Stimulated activated naive CD8-positive, alpha-beta T cell treated with anti-CD3 and anti-CD28 coated beads, Interleukin-15, amount 100 ng/mL, for 72 hours (primary cell): ENCODE measurements around the gene GRAP2.
A peak's percentile ranks its signal among the peaks of the same experiment; 100 is the strongest.

ENCODE experiments used
- ATAC-seq: fragments of 150-1000 bp; cut with Tn5 transposase; 2 replicates; pipeline ENCODE4 v1.10.0; 2021; ENCODE audit warnings: mild to moderate bottlenecking, moderate library complexity
- DNase-seq, 2 donors: peaks; one replicate each; pipeline ENCODE4 v3.0.0; 2021 to 2022
- H3K27ac Mint-ChIP-seq, 2 donors: one replicate each; pipeline ENCODE4 v1.8.0; 2022; ENCODE audit warnings: mild to moderate bottlenecking in 2 of 2, mixed read lengths in 2 of 2, moderate library complexity in 2 of 2
- H3K27me3 Mint-ChIP-seq: one replicate; pipeline ENCODE4 v1.8.0; 2022; ENCODE audit warnings: mixed read lengths
- H3K4me1 Mint-ChIP-seq: one replicate; pipeline ENCODE4 v1.8.0; 2022; ENCODE audit warnings: mild to moderate bottlenecking, mixed read lengths
- H3K4me3 Mint-ChIP-seq, 2 donors: one replicate each; pipeline ENCODE4 v1.8.0; 2022; ENCODE audit warnings: mild to moderate bottlenecking in 2 of 2, mixed read lengths in 2 of 2, moderate library complexity in 1 of 2
- H3K9me3 Mint-ChIP-seq, 2 donors: one replicate each; pipeline ENCODE4 v1.8.0; 2022; ENCODE audit warnings: mixed read lengths in 2 of 2

GRAP2 gene

DNA sequence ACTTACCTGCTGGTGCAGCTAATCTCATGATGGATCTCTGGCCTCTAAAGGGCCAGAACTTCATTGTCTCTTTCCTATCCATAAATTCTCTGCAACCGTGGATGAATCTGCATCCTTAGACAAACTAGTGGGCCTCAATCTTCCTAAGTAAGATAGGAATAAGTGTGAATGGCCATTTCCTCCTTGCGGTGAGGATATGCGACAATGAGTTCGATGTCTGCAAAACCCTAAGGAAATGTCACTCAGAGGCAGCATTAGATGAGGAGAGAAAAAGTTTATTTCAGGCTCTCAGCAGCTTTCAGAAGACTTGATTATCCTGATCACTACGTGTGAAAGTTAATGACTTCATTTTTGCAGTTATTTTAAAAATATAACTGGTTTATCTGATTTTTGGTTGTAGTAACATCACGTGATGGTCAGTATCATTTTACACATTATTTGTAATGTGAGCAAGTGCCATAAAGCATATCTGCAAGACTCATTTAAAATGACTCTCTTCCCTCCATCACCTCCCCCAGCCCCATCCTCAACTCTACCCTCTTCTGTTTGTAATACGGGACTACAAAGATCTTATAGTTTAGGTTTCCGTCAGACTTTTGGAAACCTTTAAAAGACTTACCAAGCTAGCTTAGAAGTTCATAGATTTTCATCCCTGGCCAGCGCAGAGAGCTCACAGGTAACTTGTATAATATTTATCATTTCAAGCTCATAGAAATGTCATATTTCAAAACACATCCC, 10.2 kb downstream of the GRAP2 start:
- Mint-ChIP-seq H3K27me3 (no peaks in the 10 kb centered on the region), H3K4me1 (peaks cover 88% of the 10 kb centered on the region), H3K4me3 (peak overlapping the region; percentile 89 to 99), H3K9me3 (peaks cover 0 to 7% of the 10 kb centered on the region in 2 donors), H3K27ac (peak overlapping the region; percentile 97 to 99)
- DNase-seq = no peak
- ATAC-seq = no peak

DNA sequence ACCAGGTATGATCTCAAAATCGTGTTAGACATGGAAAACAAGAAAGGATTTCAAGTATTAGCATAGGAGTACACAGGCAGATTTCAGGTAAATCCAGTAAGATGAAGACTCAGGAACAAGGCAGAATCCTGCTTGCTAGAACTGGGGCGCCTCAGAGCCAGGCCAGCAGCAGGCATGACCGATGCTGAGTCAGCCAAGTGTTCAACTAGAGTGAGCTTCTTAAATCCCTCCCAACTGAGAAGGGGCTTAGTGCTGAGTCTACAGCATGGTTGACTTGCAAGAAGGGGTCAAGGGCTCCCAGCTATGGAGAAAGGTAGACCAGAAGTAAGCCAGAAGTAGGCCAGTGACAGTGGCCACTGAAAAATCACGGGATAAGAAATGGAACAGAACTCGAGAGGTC, 12.4 kb downstream of the GRAP2 start:
- Mint-ChIP-seq H3K27me3 (no peaks in the 10 kb centered on the region), H3K9me3 (peaks cover 0 to 7% of the 10 kb centered on the region in 2 donors), H3K4me3 (peak overlapping the region; percentile 89 to 99), H3K4me1 (peaks cover 92% of the 10 kb centered on the region), H3K27ac (peak overlapping the region; percentile 94 to 97)
- DNase-seq = no peak
- no peak for ATAC-seq

DNA sequence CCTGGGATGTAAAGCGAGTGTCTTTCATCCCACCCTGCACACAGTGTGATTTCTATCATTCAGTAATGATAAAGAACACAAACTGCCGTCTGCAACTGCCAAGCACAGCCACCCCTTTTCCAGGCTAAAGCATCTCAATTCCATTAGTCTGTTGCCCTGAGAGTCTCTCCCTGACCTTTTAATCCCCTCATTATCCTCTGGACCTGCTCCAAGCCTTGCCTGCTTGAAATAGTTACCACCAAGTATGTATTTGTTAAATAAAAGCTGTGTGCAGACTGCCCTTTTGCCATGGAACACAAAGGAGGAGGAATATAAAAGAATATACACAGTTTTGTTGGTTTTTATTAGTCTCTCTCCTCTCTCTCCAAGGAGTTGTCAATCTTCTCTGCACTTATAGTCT, 13.0 kb downstream of the GRAP2 start:
- no peaks in the 10 kb centered on the region for H3K27me3 Mint-ChIP-seq
- peak overlapping the region; percentile 89 to 99 for H3K4me3 Mint-ChIP-seq
- ATAC-seq = no peak
- peaks cover 86% of the 10 kb centered on the region for H3K4me1 Mint-ChIP-seq
- H3K27ac Mint-ChIP-seq = peak overlapping the region; percentile 2 to 78
- DNase-seq = no peak
- peaks cover 0 to 7% of the 10 kb centered on the region in 2 donors for H3K9me3 Mint-ChIP-seq

DNA sequence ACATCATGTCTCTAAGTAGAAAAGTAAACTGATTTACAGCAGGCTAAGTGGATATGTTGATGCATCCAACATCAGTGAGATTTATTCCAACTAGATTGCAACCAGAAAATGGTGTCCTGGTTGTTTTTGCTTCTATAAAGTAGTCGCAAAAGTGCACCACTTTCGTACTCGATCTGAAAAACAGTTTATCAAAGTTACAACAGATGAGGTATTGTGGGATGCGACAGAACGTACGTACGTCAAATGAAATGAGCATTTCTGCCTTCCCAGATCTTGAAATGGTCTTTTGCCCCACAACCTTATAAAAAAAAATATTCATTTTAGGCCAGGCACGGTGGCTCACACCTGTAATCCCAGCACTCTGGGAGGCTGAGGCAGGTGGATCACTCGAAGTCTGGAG, 13.7 kb downstream of the GRAP2 start:
- DNase-seq = no peak
- Mint-ChIP-seq H3K4me1 (peaks cover 84% of the 10 kb centered on the region), H3K27me3 (no peaks in the 10 kb centered on the region), H3K4me3 (peak overlapping the region; percentile 89 to 99), H3K9me3 (peaks cover 0 to 7% of the 10 kb centered on the region in 2 donors), H3K27ac (peak overlapping the region; percentile 72 to 78)
- no peak for ATAC-seq

DNA sequence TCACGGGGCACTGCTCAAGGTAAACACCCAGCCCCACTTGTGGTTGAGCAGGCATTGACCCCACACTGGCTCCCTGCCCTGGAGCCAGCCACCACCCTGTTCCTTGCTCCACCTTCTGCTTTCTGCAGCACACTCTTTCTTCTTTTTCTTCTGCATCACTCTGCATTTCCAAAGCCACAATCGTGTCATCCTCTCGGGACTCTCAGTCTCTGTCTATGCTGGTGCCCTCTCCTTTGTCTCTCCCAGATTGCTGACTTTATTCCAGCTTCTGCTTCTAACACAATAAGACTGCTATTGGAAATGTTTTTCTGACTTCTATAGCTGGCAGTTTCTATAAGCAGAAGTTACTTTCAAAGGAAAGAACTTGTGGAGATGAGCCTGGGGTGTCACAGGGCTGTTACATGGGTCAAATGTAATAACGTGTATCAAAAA, 14.4 kb downstream of the GRAP2 start:
- Mint-ChIP-seq H3K9me3 (no peaks in the 10 kb centered on the region), H3K4me1 (peaks cover 84% of the 10 kb centered on the region), H3K4me3 (peak overlapping the region; percentile 89 to 91), H3K27ac (peak overlapping the region; percentile 72 to 78), H3K27me3 (no peaks in the 10 kb centered on the region)
- DNase-seq (no peak), ATAC-seq (no peak)

DNA sequence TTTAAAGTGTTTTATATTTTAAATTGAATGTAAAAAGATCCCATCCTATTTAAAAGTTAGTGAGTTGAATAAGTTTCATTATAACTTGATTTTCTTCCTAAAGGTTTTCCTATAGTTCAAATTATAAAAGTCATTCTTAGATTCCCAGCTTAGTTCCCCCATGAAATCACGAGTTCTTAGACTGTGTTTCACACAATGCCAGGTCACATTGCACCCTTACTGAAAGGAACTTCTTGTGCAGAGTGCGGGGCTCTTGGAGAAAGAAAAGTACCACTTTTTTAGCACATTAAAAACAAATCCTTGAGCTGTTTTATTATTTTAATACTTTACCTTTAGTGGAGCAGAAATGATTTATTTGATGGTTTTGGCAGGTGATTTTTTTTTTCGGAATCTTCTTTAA, 15.6 kb downstream of the GRAP2 start:
- ATAC-seq = no peak
- no peak for DNase-seq
- H3K27ac Mint-ChIP-seq = peak overlapping the region; percentile 14 to 67
- H3K9me3 Mint-ChIP-seq = no peaks in the 10 kb centered on the region
- no peaks in the 10 kb centered on the region for H3K27me3 Mint-ChIP-seq
- H3K4me1 Mint-ChIP-seq = peaks cover 84% of the 10 kb centered on the region
- peak overlapping the region; percentile 47 to 91 for H3K4me3 Mint-ChIP-seq

DNA sequence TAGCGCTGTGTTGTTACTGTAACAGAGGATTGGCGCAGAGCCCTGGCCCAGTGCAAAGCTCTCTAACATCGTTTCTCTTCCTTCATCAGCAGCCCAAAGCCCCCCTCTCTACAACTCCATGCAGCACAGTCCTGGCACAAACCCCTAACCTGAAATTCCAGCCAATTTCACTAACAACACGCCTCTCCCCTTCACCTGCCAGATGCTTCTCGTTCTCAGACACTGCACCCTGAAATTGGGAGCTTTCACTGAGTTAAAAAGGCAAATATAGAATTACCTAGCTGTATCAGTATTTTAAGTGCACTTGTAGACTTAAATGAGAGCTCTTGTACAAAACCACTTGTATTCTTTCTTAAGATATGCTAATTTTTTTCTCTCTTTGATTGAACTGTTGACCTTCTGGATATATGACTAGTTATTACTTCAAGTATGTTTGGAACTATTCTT, 16.3 kb downstream of the GRAP2 start:
- peaks cover 84% of the 10 kb centered on the region for H3K4me1 Mint-ChIP-seq
- DNase-seq (no peak), ATAC-seq (no peak)
- no peaks in the 10 kb centered on the region for H3K27me3 Mint-ChIP-seq
- peak overlapping the region; percentile 80 to 91 for H3K4me3 Mint-ChIP-seq
- H3K9me3 Mint-ChIP-seq = no peaks in the 10 kb centered on the region
- H3K27ac Mint-ChIP-seq = peak overlapping the region; percentile 56 to 89

DNA sequence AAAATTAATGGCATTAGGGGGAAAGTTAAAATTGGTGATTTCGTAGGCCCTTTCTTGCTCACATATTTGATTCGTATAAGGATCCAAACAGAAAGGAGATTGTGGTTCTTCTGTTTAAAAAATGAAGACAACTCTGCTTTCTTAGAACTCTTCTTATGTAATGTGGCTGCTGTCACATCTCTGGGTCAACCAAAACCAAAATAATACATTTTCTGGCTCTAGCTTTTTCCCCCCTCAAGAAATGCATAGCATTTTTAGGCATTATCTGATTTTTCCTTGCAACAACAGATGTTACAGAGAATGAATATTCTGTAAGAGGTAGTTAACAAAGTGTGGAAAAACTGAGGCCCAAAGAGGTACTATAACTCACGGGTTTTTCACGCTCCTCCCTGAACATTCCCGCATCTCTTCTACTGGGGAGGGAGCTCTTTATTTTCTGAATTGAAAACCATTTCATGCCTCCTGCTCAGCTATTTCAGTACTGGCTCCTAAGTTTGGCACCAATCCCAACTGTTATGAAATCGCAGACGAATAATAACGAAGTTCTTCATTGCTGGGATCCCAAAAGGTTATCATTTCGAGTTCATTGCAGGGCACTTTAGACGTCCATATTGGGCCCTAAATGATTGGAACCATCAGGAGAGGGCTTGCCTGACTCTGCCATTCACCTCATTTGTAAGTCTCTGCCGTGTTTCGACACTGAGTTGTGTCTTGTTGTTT, 17.1 kb downstream of the GRAP2 start:
- no peak for ATAC-seq
- Mint-ChIP-seq H3K4me3 (peak overlapping the region; percentile 80 to 91), H3K9me3 (no peaks in the 10 kb centered on the region), H3K27me3 (no peaks in the 10 kb centered on the region), H3K4me1 (peaks cover 84% of the 10 kb centered on the region), H3K27ac (peak overlapping the region; percentile 90 to 93)
- no peak for DNase-seq

DNA sequence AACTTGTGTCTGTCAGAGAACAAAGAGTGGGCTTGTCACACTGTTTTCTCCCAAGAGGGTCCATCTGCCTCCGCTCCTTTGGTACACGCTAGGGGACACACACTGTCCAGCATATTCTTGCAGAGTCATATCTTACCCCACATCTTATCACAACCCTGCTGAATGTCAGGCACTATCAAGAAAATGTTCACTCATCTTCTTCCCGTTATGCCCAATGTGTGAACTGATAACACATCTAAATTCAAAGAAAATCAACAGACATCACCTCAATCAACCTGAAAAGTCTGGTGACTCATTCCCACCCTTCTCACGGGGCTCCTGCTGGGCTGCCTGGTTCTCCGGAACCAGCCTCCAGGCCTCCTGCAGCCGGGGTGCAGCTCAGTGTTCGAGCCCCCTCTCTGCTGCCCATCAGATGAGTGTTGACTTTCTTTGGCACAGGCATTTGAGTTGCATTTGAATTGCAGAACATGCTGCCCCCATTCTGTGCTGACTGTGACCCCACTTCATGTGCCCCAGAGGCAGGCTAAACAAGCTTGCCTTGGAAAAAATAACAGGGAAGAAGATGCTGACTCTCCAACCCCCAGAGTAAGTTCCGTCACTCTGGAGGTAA, 19.4 kb downstream of the GRAP2 start:
- Mint-ChIP-seq H3K4me1 (peaks cover 84% of the 10 kb centered on the region), H3K9me3 (no peaks in the 10 kb centered on the region), H3K27me3 (no peaks in the 10 kb centered on the region), H3K27ac (peak overlapping the region; percentile 91 to 96), H3K4me3 (peak overlapping the region; percentile 79 to 91)
- peak; percentile 84 for ATAC-seq
- DNase-seq = peak; percentile 69 to 73

DNA sequence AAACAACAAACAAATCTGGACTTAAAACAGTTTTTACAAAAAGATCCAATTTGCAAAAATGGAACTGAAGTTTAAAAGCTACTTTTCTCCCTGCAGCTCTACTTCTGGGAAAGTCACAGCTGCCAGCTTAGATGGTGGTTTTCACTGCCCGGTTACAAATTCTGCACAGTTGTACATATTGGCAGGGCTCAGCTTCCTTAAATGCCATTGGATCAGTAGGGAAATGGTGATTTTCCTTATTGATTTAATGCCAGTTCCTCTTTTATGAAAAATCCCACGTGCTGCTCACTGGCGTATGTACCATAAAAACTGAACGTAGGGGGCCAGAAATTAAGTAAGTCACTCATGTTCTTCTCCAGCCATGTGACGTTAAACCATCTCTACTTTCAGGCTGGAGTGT, 22.8 kb downstream of the GRAP2 start:
- no peak for ATAC-seq
- peaks cover 82% of the 10 kb centered on the region for H3K4me1 Mint-ChIP-seq

DNA sequence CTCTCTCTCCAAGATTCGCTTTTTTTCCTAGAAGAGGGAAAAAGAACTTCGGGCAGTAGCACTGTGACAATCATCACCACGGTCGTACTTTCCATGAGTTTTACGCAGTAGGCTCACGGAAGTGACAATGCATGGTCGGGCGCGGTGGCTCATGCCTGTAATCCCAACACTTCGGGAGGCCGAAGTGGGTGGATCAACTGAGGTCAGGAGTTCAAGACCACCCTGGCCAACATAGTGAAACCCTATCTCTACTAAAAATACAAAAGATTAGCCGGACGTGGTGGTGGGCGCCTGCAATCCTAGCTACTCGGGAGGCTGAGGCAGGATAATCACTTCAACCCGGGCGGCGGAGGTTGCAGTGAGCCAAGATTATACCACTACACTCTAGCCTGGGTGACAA, 23.4 kb downstream of the GRAP2 start:
- Mint-ChIP-seq H3K4me1 (peaks cover 81% of the 10 kb centered on the region), H3K27ac (peak overlapping the region; percentile 38 to 79), H3K9me3 (no peaks in the 10 kb centered on the region), H3K27me3 (no peaks in the 10 kb centered on the region), H3K4me3 (no peak overlapping the region)
- no peak for DNase-seq
- ATAC-seq = no peak

More for the DNA sequence above, 22.8 kb downstream of the GRAP2 start:
- H3K27me3 Mint-ChIP-seq = no peaks in the 10 kb centered on the region
- no peak for DNase-seq
- no peaks in the 10 kb centered on the region for H3K9me3 Mint-ChIP-seq
- no peak overlapping the region for H3K4me3 Mint-ChIP-seq
- H3K27ac Mint-ChIP-seq = peak overlapping the region in 1 of 2 donors; percentile 79

DNA sequence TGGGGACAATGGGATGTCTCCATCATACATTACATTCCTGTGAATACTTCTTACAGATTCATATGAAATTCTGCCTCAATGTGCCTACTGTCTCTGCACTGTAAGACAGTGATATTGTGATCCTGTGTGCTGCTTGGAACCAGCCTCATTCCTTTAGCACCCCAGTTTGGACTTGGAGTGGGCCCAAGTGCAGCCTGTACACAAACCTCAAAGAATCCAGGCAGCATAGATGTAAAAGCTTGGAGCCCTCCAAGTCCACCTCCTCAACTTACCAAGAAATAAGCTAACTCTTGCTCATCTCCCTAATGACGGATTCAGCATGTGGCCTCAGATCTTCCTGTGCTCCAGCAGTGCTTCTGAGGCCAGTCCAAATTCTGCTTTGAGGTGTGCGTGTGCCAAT, 24.4 kb downstream of the GRAP2 start:
- Mint-ChIP-seq H3K27ac (peak overlapping the region in 1 of 2 donors; percentile 72), H3K27me3 (no peaks in the 10 kb centered on the region), H3K4me3 (no peak overlapping the region), H3K4me1 (peaks cover 71% of the 10 kb centered on the region), H3K9me3 (no peaks in the 10 kb centered on the region)
- ATAC-seq = no peak
- DNase-seq = no peak

DNA sequence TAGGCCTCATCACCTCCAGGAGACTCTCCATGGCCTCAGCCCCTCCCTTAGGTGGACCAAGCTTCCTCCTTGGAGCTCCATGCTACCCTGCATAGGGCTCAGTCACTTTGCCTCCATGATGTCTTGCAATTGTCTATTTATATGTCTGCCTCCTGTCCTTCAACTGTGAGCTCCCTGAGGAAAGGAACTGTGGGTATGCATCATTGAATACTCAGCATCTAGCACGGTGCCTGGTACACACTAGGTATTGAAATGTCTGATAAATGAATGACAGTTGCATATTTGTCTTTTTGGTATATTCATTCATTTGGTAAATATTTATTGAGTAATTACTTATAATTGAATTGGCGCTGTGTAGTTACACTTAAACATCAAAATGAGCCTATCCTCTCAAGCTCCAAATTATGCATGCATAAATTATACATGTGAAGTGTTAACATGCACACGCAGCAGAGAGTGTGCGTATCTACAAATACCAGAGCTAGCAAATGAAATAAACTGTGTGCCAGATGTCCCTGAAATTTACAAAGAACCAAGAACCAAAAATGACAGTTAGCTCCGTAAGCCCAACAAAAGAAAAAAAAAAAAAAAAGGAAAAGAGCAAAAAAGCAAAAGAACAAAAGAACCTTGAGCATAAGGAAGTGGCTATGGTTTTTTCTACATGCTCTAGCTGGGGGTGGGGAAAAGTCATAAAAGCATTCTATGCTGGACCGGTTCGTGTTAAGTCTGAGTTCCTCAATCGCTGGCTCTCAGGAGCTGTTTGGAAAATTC, 25.2 kb downstream of the GRAP2 start:
- H3K4me1 Mint-ChIP-seq = peaks cover 63% of the 10 kb centered on the region
- H3K27ac Mint-ChIP-seq = peak overlapping the region in 1 of 2 donors; percentile 75
- no peak overlapping the region for H3K4me3 Mint-ChIP-seq
- no peaks in the 10 kb centered on the region for H3K27me3 Mint-ChIP-seq
- no peak for DNase-seq
- H3K9me3 Mint-ChIP-seq = no peaks in the 10 kb centered on the region
- ATAC-seq = peak; percentile 12

DNA sequence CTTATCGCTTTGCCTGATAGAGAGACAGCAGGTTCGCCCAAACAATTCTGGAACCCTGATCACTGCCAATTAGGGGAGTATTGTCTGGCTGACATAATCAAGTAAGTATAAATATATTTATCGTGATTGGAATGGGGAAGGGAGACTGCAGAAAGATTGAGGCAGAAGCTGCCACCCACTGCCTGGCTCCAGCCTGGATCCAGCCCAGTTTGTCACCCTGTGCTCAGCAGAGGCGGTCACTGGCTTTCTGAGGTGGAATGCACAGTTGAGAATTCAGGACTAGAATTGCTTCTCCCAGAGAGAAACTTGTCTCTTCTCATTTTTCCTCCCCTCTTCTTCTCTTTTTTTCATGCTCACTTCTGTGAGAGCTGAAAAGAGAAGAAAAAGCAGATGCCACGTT, 25.9 kb downstream of the GRAP2 start:
- Mint-ChIP-seq H3K4me1 (peaks cover 56% of the 10 kb centered on the region), H3K27me3 (no peaks in the 10 kb centered on the region), H3K4me3 (no peak overlapping the region), H3K27ac (peak overlapping the region in 1 of 2 donors; percentile 75), H3K9me3 (no peaks in the 10 kb centered on the region)
- no peak for ATAC-seq
- no peak for DNase-seq

DNA sequence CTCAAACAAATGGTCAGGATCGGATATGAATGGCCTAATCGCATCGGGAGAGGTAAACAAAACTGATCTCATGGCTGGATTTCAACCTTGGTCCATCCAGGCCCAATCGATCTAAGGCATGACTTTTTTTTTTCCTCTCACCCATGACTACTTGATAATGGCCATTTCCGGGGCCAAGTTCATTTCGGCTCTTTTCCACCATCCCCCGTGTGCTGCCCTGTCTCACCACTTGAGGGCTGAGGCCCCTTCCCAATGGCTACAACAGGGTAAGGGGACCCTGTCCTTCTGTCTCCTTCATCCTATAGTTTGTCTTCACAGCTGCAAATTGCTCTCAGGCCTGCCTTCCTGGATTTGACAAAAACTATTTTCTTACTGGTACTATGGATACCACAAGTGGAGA, 26.7 kb downstream of the GRAP2 start:
- H3K4me1 Mint-ChIP-seq = peaks cover 49% of the 10 kb centered on the region
- peak; percentile 73 for ATAC-seq
- H3K27ac Mint-ChIP-seq = peak overlapping the region in 1 of 2 donors; percentile 77
- no peaks in the 10 kb centered on the region for H3K27me3 Mint-ChIP-seq
- no peaks in the 10 kb centered on the region for H3K9me3 Mint-ChIP-seq
- no peak overlapping the region for H3K4me3 Mint-ChIP-seq
- DNase-seq = peak in 1 of 2 donors; percentile 52
